Neutrophil (primary cell): ENCODE data around the gene MOB2.

Source experiments
- H3K27ac ChIP-seq: fragments of 200-600 bp; sonication (generic); 2 replicates; pipeline ENCODE4 v1.5.1; 2016; ENCODE audit warnings: mild to moderate bottlenecking, moderate library complexity
- H3K27me3 ChIP-seq: fragments of 200-600 bp; sonication (generic); 2 replicates; pipeline ENCODE4 v1.6.0; 2016; ENCODE audit warnings: mild to moderate bottlenecking
- H3K36me3 ChIP-seq: fragments of 200-600 bp; sonication (generic); 2 replicates; pipeline ENCODE4 v1.5.1; 2017
- H3K4me1 ChIP-seq, 2 experiments: fragments of 200-600 bp in 1 of 2; sonication (generic) in 1 of 2; 1 replicate in 1 of 2; 2 replicates in 1 of 2; pipeline versions ENCODE4 v1.5.1 to v1.6.1; 2013 to 2016; ENCODE audit warnings: low read depth in 1 of 2, low read length in 1 of 2, mild to moderate bottlenecking in 1 of 2, moderate library complexity in 1 of 2; ENCODE audit not compliant: control insufficient read depth in 1 of 2, insufficient read depth in 1 of 2
- H3K4me3 ChIP-seq, 2 experiments: fragments of 200-600 bp in 1 of 2; sonication (generic) in 1 of 2; 1 replicate in 1 of 2; 2 replicates in 1 of 2; pipeline ENCODE4 v1.5.1; 2013 to 2016; ENCODE audit warnings: low read depth in 1 of 2, low read length in 1 of 2, mild to moderate bottlenecking in 1 of 2, moderate library complexity in 1 of 2
- H3K9me3 ChIP-seq: fragments of 200-600 bp; sonication (generic); 2 replicates; pipeline ENCODE4 v1.5.1; 2016
- CTCF ChIP-seq: fragments of 200-600 bp; sonication (generic); IDR thresholded peaks from 2 replicates; pipeline ENCODE4 v1.5.1; 2016; ENCODE audit warnings: antibody characterized with exemption

MOB2 gene

GRCh38 chr11:1478011-1478410, 8.6 kb downstream of the MOB2 start:
- Histone ChIP-seq H3K4me1 (peaks cover 0 to 7% of the 10 kb centered on the region in 2 experiments), H3K9me3 (no peaks in the 10 kb centered on the region), H3K27ac (no peak overlapping the region), H3K4me3 (no peak overlapping the region), H3K36me3 (peaks cover 82% of the 10 kb centered on the region), H3K27me3 (no peaks in the 10 kb centered on the region)
- no peak for TF ChIP-seq CTCF

- no peak for TF ChIP-seq CTCF
- Histone ChIP-seq H3K36me3 (peaks cover 87% of the 10 kb centered on the region), H3K27me3 (no peaks in the 10 kb centered on the region), H3K9me3 (no peaks in the 10 kb centered on the region), H3K4me1 (peaks cover 0 to 7% of the 10 kb centered on the region in 2 experiments), H3K4me3 (no peak overlapping the region), H3K27ac (no peak overlapping the region)
These were observed 9.4 kb downstream of the MOB2 start for GRCh38 chr11:1476940-1477736.

- no peak overlapping the region for H3K4me3 ChIP-seq
- peaks cover 95% of the 10 kb centered on the region for H3K36me3 ChIP-seq
- peaks cover 0 to 7% of the 10 kb centered on the region in 2 experiments for H3K4me1 ChIP-seq
- TF ChIP-seq CTCF: no peak
- no peaks in the 10 kb centered on the region for H3K27me3 ChIP-seq
- H3K9me3 ChIP-seq: no peaks in the 10 kb centered on the region
- H3K27ac ChIP-seq: no peak overlapping the region
These were observed 10.7 kb downstream of the MOB2 start for GRCh38 chr11:1475841-1476240.

GRCh38 chr11:1473786-1474185, 12.8 kb downstream of the MOB2 start:
- Histone ChIP-seq H3K4me3 (no peak overlapping the region), H3K4me1 (peaks cover 0 to 7% of the 10 kb centered on the region in 2 experiments), H3K36me3 (peaks cover 96% of the 10 kb centered on the region), H3K27me3 (no peaks in the 10 kb centered on the region), H3K27ac (no peak overlapping the region), H3K9me3 (no peaks in the 10 kb centered on the region)
- no peak for TF ChIP-seq CTCF

- Histone ChIP-seq H3K27me3 (no peaks in the 10 kb centered on the region), H3K36me3 (peaks cover 98% of the 10 kb centered on the region), H3K4me3 (no peak overlapping the region), H3K9me3 (no peaks in the 10 kb centered on the region), H3K4me1 (peaks cover 0 to under 1% of the 10 kb centered on the region in 2 experiments), H3K27ac (no peak overlapping the region)
- no peak for TF ChIP-seq CTCF
These were observed 13.5 kb downstream of the MOB2 start for GRCh38 chr11:1473011-1473628.
